GM13977 (cell line): ENCODE results near the gene CMTM4.

Experiments used
- DNase-seq: peaks from one replicate; pipeline ENCODE4 v3.0.0; 2012; ENCODE audit warnings: low spot score
- CTCF ChIP-seq: IDR thresholded peaks from 2 replicates; pipeline ENCODE4 v1.5.1; 2012; ENCODE audit warnings: mild to moderate bottlenecking, control low read depth; ENCODE audit not compliant: insufficient read depth; ENCODE audit errors: extremely low read depth, missing control alignments
- in situ Hi-C: fragments of 300-500 bp; cut with MboI; formaldehyde crosslinking; loops from one replicate; pipeline ENCODE4 v1.12.0; 2022; ENCODE audit warnings: low sequenced_read_pairs, low pct_unique_long_range_greater_than_20kb, mixed read lengths, inconsistent platforms; ENCODE audit not compliant: unreplicated experiment

Gene CMTM4

GRCh38 chr16:66698046-66698445 lies 1.5 kb upstream of the CMTM4 start:
- no peak for DNase-seq
- in situ Hi-C loops, result no loop called here
- no peak for TF ChIP-seq CTCF

GRCh38 chr16:66695935-66696668 lies 441 bp downstream of the CMTM4 start:
- peak; percentile 25 for DNase-seq
- in situ Hi-C loops, result no loop called here
- TF ChIP-seq CTCF, result no peak

GRCh38 chr16:66695471-66695934 lies 1.0 kb downstream of the CMTM4 start:
- no peak for DNase-seq
- in situ Hi-C loops, result no loop called here

GRCh38 chr16:66693149-66693548 lies 3.4 kb downstream of the CMTM4 start:
- no peak for DNase-seq
- no peak for TF ChIP-seq CTCF
- in situ Hi-C loops, result no loop called here

More at GRCh38 chr16:66695471-66695934, 1.0 kb downstream of the CMTM4 start:
- TF ChIP-seq CTCF, result no peak

GRCh38 chr16:66692341-66692740 lies 4.2 kb downstream of the CMTM4 start:
- DNase-seq, result no peak
- in situ Hi-C loops, result no loop called here
- no peak for TF ChIP-seq CTCF

- no peak for TF ChIP-seq CTCF
- DNase-seq, result no peak
- in situ Hi-C loops, result no loop called here
These were observed 5.3 kb downstream of the CMTM4 start for GRCh38 chr16:66691234-66691633.
